Tibial nerve (tissue), 4 donors: ENCODE measurements around the gene QRSL1. TPM values are rescaled to one million over a fixed set of nuclear protein-coding genes. Genes with fewer than 3 reads are reported as not detected.
"Not testable (repeated sequence)": the region's sequence is repeated elsewhere in the genome, so short reads cannot be mapped to it uniquely, and the experiment has no call there.

Source experiments
- DNase-seq, 2 donors: peaks; one replicate each; pipeline ENCODE4 v3.0.0-alpha.2; 2019; ENCODE audit warnings: low spot score in 2 of 2
- H3K27ac ChIP-seq, 4 donors: fragments of 200-600 bp; sonication (generic) in 3 of 4; one replicate each; pipeline ENCODE4 v1.5.1; 2017 to 2019; ENCODE audit warnings: mild to moderate bottlenecking in 1 of 4
- H3K27me3 ChIP-seq, 2 donors: fragments of 200-600 bp; sonication (generic) in 1 of 2; one replicate each; pipeline versions ENCODE4 v1.5.1 to v1.6.0; 2017 to 2019
- H3K36me3 ChIP-seq, 3 donors: fragments of 200-600 bp; sonication (generic); one replicate each; pipeline ENCODE4 v1.5.1; 2018 to 2019
- H3K4me1 ChIP-seq, 4 donors: fragments of 200-600 bp; sonication (generic) in 3 of 4; one replicate each; pipeline ENCODE4 v1.5.1; 2017 to 2019
- H3K4me3 ChIP-seq, 4 donors: fragments of 200-600 bp; sonication (generic) in 3 of 4; one replicate each; pipeline ENCODE4 v1.5.1; 2017 to 2019; ENCODE audit warnings: mild to moderate bottlenecking in 1 of 4, moderate library complexity in 1 of 4
- H3K9me3 ChIP-seq, 4 donors: fragments of 200-600 bp; sonication (generic) in 3 of 4; one replicate each; pipeline ENCODE4 v1.5.1; 2017 to 2019
- CTCF ChIP-seq, 5 experiments: fragments of 200-600 bp in 3 of 5; fragments of 450-650 bp in 2 of 5; sonication (generic) in 3 of 5; IDR thresholded peaks; one replicate each; pipeline ENCODE4 v1.5.1; 2016 to 2019; ENCODE audit warnings: antibody characterized with exemption in 5 of 5, mild to moderate bottlenecking in 3 of 5, moderate library complexity in 2 of 5
- EP300 ChIP-seq, 2 donors: sonication (generic); formaldehyde crosslinking; IDR thresholded peaks; one replicate each; pipeline ENCODE4 v1.6.1; 2017; ENCODE audit warnings: antibody characterized with exemption in 2 of 2, mild to moderate bottlenecking in 1 of 2
- POLR2A ChIP-seq, 2 donors: fragments of 450-650 bp; IDR thresholded peaks; one replicate each; pipeline ENCODE4 v1.6.1; 2017; ENCODE audit warnings: antibody characterized with exemption in 2 of 2, mild to moderate bottlenecking in 2 of 2, moderate library complexity in 2 of 2
- whole genome bisulfite sequencing, 2 donors: methylation state at CpG; one replicate each; pipeline ENCODE4 v1.1.5; 2018; 5-methylcytosine and 5-hydroxymethylcytosine counted together
- total RNA-seq, 4 donors: library from RNA; depleted of rRNA; stranded (reverse); fragments of >200 nt; gene quantifications; one replicate each; pipeline ENCODE4 v1.1.0, GENCODE V29; 2016

QRSL1 gene
- total RNA-seq, 4 donors from 2014 or later = 9.6 to 14.0 (median 11.1) TPM

GRCh38 chr6:106622412-106622811, 7.0 kb upstream of the QRSL1 start:
- DNase-seq = no peak
- H3K9me3 ChIP-seq = no peaks in the 10 kb centered on the region
- H3K27me3 ChIP-seq = no peaks in the 10 kb centered on the region
- H3K4me3 ChIP-seq = no peak overlapping the region
- H3K4me1 ChIP-seq = no peaks in the 10 kb centered on the region
- H3K27ac ChIP-seq = no peak overlapping the region
- peaks cover 0 to 18% (median 0%) of the 10 kb centered on the region in 3 donors for H3K36me3 ChIP-seq
- WGBS, 2 donors = 85 to 92% methylated on average over 8 of the region's 8 CpGs
- TF ChIP-seq EP300 (IDR thresholded peaks at IDR 0.05) (no peak), POLR2A (IDR thresholded peaks at IDR 0.05) (no peak), CTCF (IDR thresholded peaks at IDR 0.05) (no peak)

DNA sequence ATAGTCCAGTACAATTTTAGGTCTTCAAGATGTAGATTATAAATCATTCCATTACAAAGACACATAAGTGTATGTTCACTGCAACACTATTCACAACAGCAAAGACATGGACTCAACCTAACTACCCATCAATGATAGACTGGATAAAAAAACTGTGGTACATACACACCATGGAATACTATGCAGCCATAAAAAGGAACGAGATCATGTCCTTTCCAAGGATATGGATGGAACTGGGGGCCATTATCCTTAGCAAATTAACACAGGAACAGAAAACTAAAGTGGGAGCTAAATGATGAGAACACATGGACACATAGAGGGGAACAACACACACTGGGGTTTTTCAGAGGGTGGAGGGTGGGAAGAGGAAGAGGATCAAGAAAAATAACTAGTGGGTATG, 6.3 kb upstream of the QRSL1 start:
- H3K4me3 ChIP-seq = no peak overlapping the region
- WGBS, 2 donors = 83 to 87% methylated on average over 1 of the region's 1 CpG
- H3K9me3 ChIP-seq = no peaks in the 10 kb centered on the region
- TF ChIP-seq POLR2A (IDR thresholded peaks at IDR 0.05) (no peak), EP300 (IDR thresholded peaks at IDR 0.05) (no peak)
- H3K36me3 ChIP-seq = peaks cover 0 to 18% (median 0%) of the 10 kb centered on the region in 3 donors
- peaks cover 0 to 3% (median 0%) of the 10 kb centered on the region in 4 donors for H3K4me1 ChIP-seq
- H3K27me3 ChIP-seq = no peaks in the 10 kb centered on the region
- DNase-seq = no peak
- no peak overlapping the region for H3K27ac ChIP-seq

GRCh38 chr6:106626485-106626884, 2.9 kb upstream of the QRSL1 start:
- peaks cover 0 to 6% (median 0%) of the 10 kb centered on the region in 3 donors for H3K36me3 ChIP-seq
- H3K4me1 ChIP-seq = peaks cover 0 to 28% (median 8%) of the 10 kb centered on the region in 4 donors
- H3K9me3 ChIP-seq = no peaks in the 10 kb centered on the region
- no peaks in the 10 kb centered on the region for H3K27me3 ChIP-seq
- no peak for DNase-seq
- H3K27ac ChIP-seq = no peak overlapping the region
- 29 to 41% methylated on average over 2 of the region's 2 CpGs for WGBS, 2 donors
- TF ChIP-seq EP300 (IDR thresholded peaks at IDR 0.05) (no peak), POLR2A (IDR thresholded peaks at IDR 0.05) (no peak), CTCF (IDR thresholded peaks at IDR 0.05) (no peak)
- no peak overlapping the region for H3K4me3 ChIP-seq

DNA sequence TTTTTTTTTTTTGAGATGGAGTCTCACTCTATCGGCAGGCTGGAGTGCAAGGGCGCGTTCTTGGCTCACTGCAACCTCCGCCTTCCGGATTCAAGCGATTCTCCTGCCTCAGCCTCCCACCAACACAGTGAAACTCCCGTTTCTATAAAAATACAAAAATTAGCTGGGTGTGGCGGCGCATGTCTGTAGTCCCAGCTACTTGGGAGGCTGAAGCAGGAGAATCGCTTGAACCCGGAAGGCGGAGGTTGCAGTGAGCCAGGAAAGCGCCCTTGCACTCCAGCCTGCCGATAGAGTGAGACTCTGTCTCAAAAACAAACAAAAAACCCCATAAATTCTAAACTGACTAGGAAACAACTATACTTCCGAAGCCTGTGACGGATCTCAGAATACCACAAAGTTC, 1.6 kb upstream of the QRSL1 start:
- H3K27me3 ChIP-seq, H3K9me3 ChIP-seq, H3K36me3 ChIP-seq, H3K27ac ChIP-seq, DNase-seq, H3K4me3 ChIP-seq: not testable (repeated sequence)
- H3K4me1 ChIP-seq = peaks cover 0 to 29% (median 8%) of the 10 kb centered on the region in 4 donors
- 94 to 96% methylated on average over 16 of the region's 16 CpGs for WGBS, 2 donors

GRCh38 chr6:106628658-106629102, 698 bp upstream of the QRSL1 start:
- H3K27ac ChIP-seq = peak overlapping the region in 3 of 4 donors; percentile 23 to 80 (median 79)
- no peaks in the 10 kb centered on the region for H3K27me3 ChIP-seq
- peak overlapping the region; percentile 78 to 92 (median 86) for H3K4me3 ChIP-seq
- H3K4me1 ChIP-seq = peaks cover 0 to 29% (median 8%) of the 10 kb centered on the region in 4 donors
- 28 to 33% methylated on average over 7 of the region's 7 CpGs for WGBS, 2 donors
- TF ChIP-seq CTCF (IDR thresholded peaks at IDR 0.05) = no peak
- no peak for TF ChIP-seq POLR2A (IDR thresholded peaks at IDR 0.05)
- no peak for TF ChIP-seq EP300 (IDR thresholded peaks at IDR 0.05)
- no peaks in the 10 kb centered on the region for H3K36me3 ChIP-seq
- DNase-seq = no peak
- no peaks in the 10 kb centered on the region for H3K9me3 ChIP-seq

DNA sequence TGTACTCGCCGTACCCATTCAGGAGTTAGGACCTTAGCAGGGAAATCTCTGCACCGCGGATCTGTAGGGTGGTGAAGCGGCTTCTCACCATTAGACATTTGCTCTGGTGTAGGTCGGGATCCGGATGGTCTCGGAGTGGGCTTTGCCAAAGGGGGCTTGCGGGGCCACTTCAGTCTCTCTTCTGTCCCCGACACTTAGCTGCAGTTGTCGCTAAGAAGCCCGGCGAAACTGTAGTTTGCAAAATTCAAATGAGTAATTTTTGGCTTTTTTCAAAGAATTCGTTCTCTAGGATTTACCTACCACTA, 433 bp downstream of the QRSL1 start:
- no peak for DNase-seq
- 0 to 1% methylated on average over 14 of the region's 14 CpGs for WGBS, 2 donors
- Histone ChIP-seq H3K27ac (peak overlapping the region; percentile 23 to 80 (median 72)), H3K9me3 (no peaks in the 10 kb centered on the region), H3K27me3 (no peaks in the 10 kb centered on the region), H3K36me3 (no peaks in the 10 kb centered on the region), H3K4me1 (peaks cover 0 to 29% (median 8%) of the 10 kb centered on the region in 4 donors), H3K4me3 (peak overlapping the region; percentile 78 to 92 (median 86))
- no peak for TF ChIP-seq POLR2A (IDR thresholded peaks at IDR 0.05)

GRCh38 chr6:106630366-106630765, 988 bp downstream of the QRSL1 start:
- Histone ChIP-seq H3K4me3 (peak overlapping the region; percentile 78 to 92 (median 86)), H3K9me3 (no peaks in the 10 kb centered on the region), H3K36me3 (no peaks in the 10 kb centered on the region), H3K27me3 (no peaks in the 10 kb centered on the region), H3K27ac (peak overlapping the region in 1 of 4 donors; percentile 80), H3K4me1 (peaks cover 0 to 29% (median 8%) of the 10 kb centered on the region in 4 donors)
- DNase-seq = no peak
- 65 to 68% methylated on average over 5 of the region's 5 CpGs for WGBS, 2 donors
- TF ChIP-seq CTCF (IDR thresholded peaks at IDR 0.05) (no peak), EP300 (IDR thresholded peaks at IDR 0.05) (no peak), POLR2A (IDR thresholded peaks at IDR 0.05) (no peak)
